GM12878 (cell line): ENCODE results near the gene ZNF3. TPM values are rescaled to one million over a fixed set of nuclear protein-coding genes. Genes with fewer than 3 reads are reported as not detected.
"Not testable (repeated sequence)": the region's sequence is repeated elsewhere in the genome, so short reads cannot be mapped to it uniquely, and the experiment has no call there.

Source experiments
- ATAC-seq: fragments of 200-7000 bp; cut with Tn5 transposase; 3 replicates; pipeline ENCODE4 v1.9.1; 2020; ENCODE audit warnings: mild to moderate bottlenecking, moderate library complexity
- BruUV-seq: library from RNA; stranded (reverse); fragments of 400-500 nt; replicated peaks from 2 replicates; lab custom pipeline; 2021; lab: Mats Ljungman, UMichigan
- CTCF ChIA-PET: fragments of 300-600 bp; sonication (Branson Sonifier 250); formaldehyde crosslinking; extraction: SDS; loops from one replicate; lab custom pipeline; 2021; ENCODE audit warnings: inconsistent platforms; lab: Yijun Ruan, JAX
- POLR2A ChIA-PET: fragments of 350-600 bp; formaldehyde crosslinking; extraction: SDS; loops from one replicate; lab custom pipeline; 2021; ENCODE audit warnings: inconsistent platforms; lab: Charles Lee
- RAD21 ChIA-PET: fragments of 300-600 bp; sonication (Branson Sonifier 250); formaldehyde crosslinking; loops from one replicate; lab custom pipeline; 2023; ENCODE audit warnings: antibody characterized with exemption; ENCODE audit not compliant: unreplicated experiment; lab: Charles Lee
- SMC1A ChIA-PET: fragments of 300-600 bp; sonication (Branson Sonifier 250); formaldehyde crosslinking; loops from one replicate; lab custom pipeline; 2023; ENCODE audit not compliant: unreplicated experiment, uncharacterized antibody; lab: Charles Lee
- DNase-seq: peaks from one replicate; pipeline ENCODE4 v3.0.0-alpha.2; 2011; ENCODE audit warnings: low read depth, low spot score
- FAIRE-seq: peaks from 3 replicates; lab custom pipeline; 2011; peaks lifted over from hg19 to GRCh38; lab: Jason Lieb, UNC
- H2AFZ ChIP-seq: 2 replicates; pipeline ENCODE4 v1.6.0; 2011; ENCODE audit warnings: low read depth, low read length, control low read depth; ENCODE audit not compliant: control insufficient read depth
- H3K27ac ChIP-seq: 2 replicates; pipeline ENCODE4 v1.5.1; 2011; ENCODE audit warnings: control low read depth; ENCODE audit not compliant: control insufficient read depth, insufficient read depth
- H3K27me3 ChIP-seq, 2 experiments: replicated peaks in 1 of 2; 2 replicates each; pipeline versions ENCODE4 v1.6.0 to v1.6.1; 2011; ENCODE audit warnings: low read length in 1 of 2; ENCODE audit not compliant: control insufficient read depth in 2 of 2, insufficient read depth in 2 of 2
- H3K36me3 ChIP-seq, 2 experiments: 2 replicates each; pipeline ENCODE4 v1.5.1; 2011; ENCODE audit warnings: low read length in 1 of 2; ENCODE audit not compliant: control insufficient read depth in 2 of 2, insufficient read depth in 2 of 2
- H3K4me1 ChIP-seq: 2 replicates; pipeline ENCODE4 v1.6.1; 2011; ENCODE audit warnings: mild to moderate bottlenecking, low read length, moderate library complexity, mixed read lengths; ENCODE audit not compliant: control insufficient read depth, insufficient read depth
- H3K4me2 ChIP-seq: 2 replicates; pipeline ENCODE4 v1.6.0; 2011; ENCODE audit warnings: control low read depth; ENCODE audit not compliant: control insufficient read depth, insufficient read depth
- H3K4me3 ChIP-seq: fragments of 200-600 bp; sonication (generic); 2 replicates; pipeline ENCODE4 v1.5.1; 2016
- H3K79me2 ChIP-seq: 2 replicates; pipeline ENCODE4 v1.6.0; 2011; ENCODE audit warnings: low read length; ENCODE audit not compliant: control insufficient read depth, insufficient read depth
- H3K9ac ChIP-seq: 2 replicates; pipeline ENCODE4 v1.8.0; 2011; ENCODE audit warnings: low read length, control low read depth, mixed read lengths; ENCODE audit not compliant: control insufficient read depth, insufficient read depth
- H3K9me3 ChIP-seq: replicated peaks from 3 replicates; pipeline ENCODE4 v1.5.1; 2011; ENCODE audit warnings: mild to moderate bottlenecking, low read length; ENCODE audit not compliant: control insufficient read depth, insufficient read depth
- H4K20me1 ChIP-seq: 2 replicates; pipeline ENCODE4 v1.6.0; 2011; ENCODE audit not compliant: control insufficient read depth, insufficient read depth
- WGBS: methylation state at CpG from one replicate; pipeline ENCODE4 v1.1.6; 2016; ENCODE audit warnings: low lambda C conversion rate; ENCODE audit not compliant: insufficient replicate concordance, insufficient coverage; ENCODE audit errors: missing lambda C conversion rate; 5-methylcytosine and 5-hydroxymethylcytosine counted together
- in situ Hi-C: fragments of 300-500 bp; cut with MboI; formaldehyde crosslinking; loops from 9 replicates; pipeline ENCODE4 v1.14.3; 2018; ENCODE audit warnings: mixed read lengths
- intact Hi-C: fragments of 100-400 bp; cut with micrococcal nuclease; formaldehyde crosslinking; loops from one replicate; pipeline ENCODE4 v1.14.2; 2022; ENCODE audit not compliant: unreplicated experiment
- polyA plus RNA-seq, 11 experiments: library from polyadenylated mRNA; depleted of rRNA in 4 of 11; unstranded in 6 of 11; stranded (reverse) in 5 of 11; fragments of >200 nt; fragmentation: Nextera tagmentation in 4 of 11; fragmentation: Illumina TruSeq in 1 of 11; extraction: Ambion mirVana in 4 of 11; extraction: Trizol in 1 of 11; gene quantifications; 1 replicate in 1 of 11; 2 replicates in 10 of 11; pipeline versions ENCODE4 v1.2.1 to v1.2.3, GENCODE V29; 2011 to 2016; ENCODE audit warnings: inconsistent platforms in 2 of 11, missing spikeins in 2 of 11, low read depth in 1 of 11
- total RNA-seq, 4 experiments: library from RNA; depleted of rRNA in 3 of 4; stranded (reverse); fragments of >200 nt in 3 of 4; fragmentation: Illumina TruSeq in 1 of 4; extraction: Trizol in 1 of 4; gene quantifications; 2 replicates each; pipeline versions ENCODE4 v1.2.1 to v1.2.3, GENCODE V29; 2013 to 2021
- TF ChIP-seq, protein P1 (sequence below): IDR thresholded peaks from 2 replicates; pipeline ENCODE4 v1.6.1; 2011; ENCODE audit warnings: low read depth, low read length, improper control_type of control experiment, borderline replicate concordance

ZNF3 gene
- total and polyA plus RNA-seq, 10 of the 15 experiments (the other 5 are each of a cell fraction or from before 2014, with no cell fraction given), result 17.2 to 37.4 (median 29.4) TPM

- TF ChIP-seq, protein P1, sequence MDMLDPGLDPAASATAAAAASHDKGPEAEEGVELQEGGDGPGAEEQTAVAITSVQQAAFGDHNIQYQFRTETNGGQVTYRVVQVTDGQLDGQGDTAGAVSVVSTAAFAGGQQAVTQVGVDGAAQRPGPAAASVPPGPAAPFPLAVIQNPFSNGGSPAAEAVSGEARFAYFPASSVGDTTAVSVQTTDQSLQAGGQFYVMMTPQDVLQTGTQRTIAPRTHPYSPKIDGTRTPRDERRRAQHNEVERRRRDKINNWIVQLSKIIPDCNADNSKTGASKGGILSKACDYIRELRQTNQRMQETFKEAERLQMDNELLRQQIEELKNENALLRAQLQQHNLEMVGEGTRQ, result no peak
- TF ChIP-seq, all 136 proteins: peak for 10
Measured at GRCh38 chr7:100130608-100131453, 49.3 kb upstream of the ZNF3 start (continued).

GRCh38 chr7:100130220-100130607 is 48.7 kb upstream of the ZNF3 start:
- FAIRE-seq, H3K4me2 ChIP-seq, BruUV-seq, DNase-seq, H3K36me3 ChIP-seq, H3K27me3 ChIP-seq, H2AFZ ChIP-seq, H3K27ac ChIP-seq, H3K9ac ChIP-seq, H3K4me3 ChIP-seq, H4K20me1 ChIP-seq, ATAC-seq, H3K9me3 ChIP-seq: not testable (repeated sequence)
- POLR2A ChIA-PET, result interaction anchor here (0.7 to 2.2 kb wide), 5 partner anchors 10 to 215 kb away, joined by 3 to 8 read pairs (median 5); partner anchors contain the start of genes CNPY4, LAMTOR4 and TRIM4
- Histone ChIP-seq H3K4me1 (peaks cover 14% of the 10 kb centered on the region), H3K79me2 (peaks cover 13% of the 10 kb centered on the region)
- CTCF ChIA-PET, result interaction anchor here (0.6 to 7.9 kb wide), 24 partner anchors 8 to 765 kb away, joined by 3 to 107 read pairs (median 4); partner anchors contain the start of genes AZGP1, LAMTOR4, PVRIG and ZSCAN21
- SMC1A ChIA-PET, result interaction anchor here (0.7 to 3.1 kb wide), 12 partner anchors 10 to 239 kb away, joined by 3 to 17 read pairs (median 5); partner anchors contain the start of genes AP4M1, MCM7 and TRIM4
- 100% methylated on average over 1 of the region's 1 CpG for WGBS
- intact Hi-C loops (loop anchor here (5.0 kb wide), 3 partner anchors 212 to 277 kb away; no protein-coding TSS in a partner anchor), in situ Hi-C loops (loop anchor here (5.0 kb wide), 1 partner anchor 277 kb away; no protein-coding TSS in a partner anchor)
- RAD21 ChIA-PET, result interaction anchor here (0.9 to 5.1 kb wide), 12 partner anchors 17 to 217 kb away, joined by 3 to 31 read pairs (median 6); partner anchors contain the start of genes AP4M1, LAMTOR4 and ZKSCAN1
